Suprapubic skin (tissue), 3 donors: ENCODE data around the gene RNF145.

Experiments
- EP300 ChIP-seq: sonication (generic); formaldehyde crosslinking; IDR thresholded peaks from one replicate; pipeline ENCODE4 v1.6.1; 2017; ENCODE audit warnings: antibody characterized with exemption
- TF ChIP-seq, protein P1 (sequence below), 2 donors: fragments of 200-600 bp in 1 of 2; fragments of 450-650 bp in 1 of 2; sonication (generic) in 1 of 2; IDR thresholded peaks; one replicate each; pipeline ENCODE4 v1.5.1; 2016 to 2019; ENCODE audit warnings: antibody characterized with exemption in 2 of 2, mild to moderate bottlenecking in 1 of 2, moderate library complexity in 1 of 2

DNA sequence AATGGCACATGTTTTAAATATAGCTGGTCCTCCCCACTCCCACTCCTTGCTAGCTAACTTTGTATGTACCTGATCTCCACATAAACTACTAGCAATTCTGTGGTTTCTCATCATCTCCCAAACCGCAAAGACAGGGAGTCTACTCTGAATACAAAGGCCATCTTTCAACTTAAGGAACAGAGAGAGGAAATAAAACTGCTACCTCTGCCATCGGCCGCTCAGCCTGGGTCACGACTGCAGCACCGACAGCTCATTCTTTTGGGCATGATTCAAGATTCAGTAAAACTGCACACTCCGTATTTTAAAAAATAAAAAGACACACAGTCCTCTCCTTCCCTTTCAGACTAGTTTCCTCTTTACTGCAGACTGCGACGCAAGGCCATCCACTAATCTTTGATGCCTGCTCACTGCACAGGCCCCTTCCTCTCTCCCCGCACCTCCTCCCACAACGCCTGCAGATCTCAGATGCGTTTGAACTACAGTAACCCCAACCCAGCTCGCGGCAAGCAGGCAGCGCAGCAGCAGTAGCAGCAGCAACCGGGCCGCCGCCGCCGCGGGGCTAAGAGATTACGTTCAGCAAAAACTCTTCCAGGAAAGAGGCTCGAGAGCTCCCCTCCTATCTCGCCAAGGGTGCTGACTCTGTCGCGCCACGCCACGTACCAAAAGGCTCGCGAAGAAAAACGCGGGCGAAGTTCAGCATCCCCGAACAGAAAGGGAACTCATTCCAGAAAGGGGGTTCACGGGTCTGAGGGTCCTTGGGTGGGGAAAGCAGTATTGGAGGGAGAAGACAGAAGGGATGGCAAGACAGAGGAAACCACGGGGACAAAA lies 1.5 kb downstream of the RNF145 start:
- TF ChIP-seq EP300: no peak
- TF ChIP-seq, protein P1, sequence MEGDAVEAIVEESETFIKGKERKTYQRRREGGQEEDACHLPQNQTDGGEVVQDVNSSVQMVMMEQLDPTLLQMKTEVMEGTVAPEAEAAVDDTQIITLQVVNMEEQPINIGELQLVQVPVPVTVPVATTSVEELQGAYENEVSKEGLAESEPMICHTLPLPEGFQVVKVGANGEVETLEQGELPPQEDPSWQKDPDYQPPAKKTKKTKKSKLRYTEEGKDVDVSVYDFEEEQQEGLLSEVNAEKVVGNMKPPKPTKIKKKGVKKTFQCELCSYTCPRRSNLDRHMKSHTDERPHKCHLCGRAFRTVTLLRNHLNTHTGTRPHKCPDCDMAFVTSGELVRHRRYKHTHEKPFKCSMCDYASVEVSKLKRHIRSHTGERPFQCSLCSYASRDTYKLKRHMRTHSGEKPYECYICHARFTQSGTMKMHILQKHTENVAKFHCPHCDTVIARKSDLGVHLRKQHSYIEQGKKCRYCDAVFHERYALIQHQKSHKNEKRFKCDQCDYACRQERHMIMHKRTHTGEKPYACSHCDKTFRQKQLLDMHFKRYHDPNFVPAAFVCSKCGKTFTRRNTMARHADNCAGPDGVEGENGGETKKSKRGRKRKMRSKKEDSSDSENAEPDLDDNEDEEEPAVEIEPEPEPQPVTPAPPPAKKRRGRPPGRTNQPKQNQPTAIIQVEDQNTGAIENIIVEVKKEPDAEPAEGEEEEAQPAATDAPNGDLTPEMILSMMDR (IDR thresholded peaks at IDR 0.05): no peak
